Measurements from ENCODE around the gene AMN1.

DNA sequence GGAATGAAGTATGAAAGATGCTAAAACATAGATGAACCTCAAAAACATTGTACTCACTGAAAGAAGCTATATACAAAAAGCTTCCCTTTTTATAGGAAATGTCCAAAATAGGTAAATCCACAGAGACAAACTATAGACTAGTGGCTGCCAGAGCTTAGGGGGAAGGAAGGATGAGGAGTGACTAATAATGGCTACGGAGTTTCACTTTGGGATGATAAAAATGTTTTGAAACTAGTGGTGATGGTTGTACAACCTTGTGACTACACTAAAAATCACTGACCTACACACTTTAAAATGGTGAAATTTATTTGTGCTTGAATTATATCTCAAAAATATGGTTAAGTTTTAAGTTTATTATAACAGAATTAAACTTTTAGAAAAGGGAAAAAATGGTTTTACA is 37.1 kb upstream of the AMN1 start:
- TF ChIP-seq, protein P1, sequence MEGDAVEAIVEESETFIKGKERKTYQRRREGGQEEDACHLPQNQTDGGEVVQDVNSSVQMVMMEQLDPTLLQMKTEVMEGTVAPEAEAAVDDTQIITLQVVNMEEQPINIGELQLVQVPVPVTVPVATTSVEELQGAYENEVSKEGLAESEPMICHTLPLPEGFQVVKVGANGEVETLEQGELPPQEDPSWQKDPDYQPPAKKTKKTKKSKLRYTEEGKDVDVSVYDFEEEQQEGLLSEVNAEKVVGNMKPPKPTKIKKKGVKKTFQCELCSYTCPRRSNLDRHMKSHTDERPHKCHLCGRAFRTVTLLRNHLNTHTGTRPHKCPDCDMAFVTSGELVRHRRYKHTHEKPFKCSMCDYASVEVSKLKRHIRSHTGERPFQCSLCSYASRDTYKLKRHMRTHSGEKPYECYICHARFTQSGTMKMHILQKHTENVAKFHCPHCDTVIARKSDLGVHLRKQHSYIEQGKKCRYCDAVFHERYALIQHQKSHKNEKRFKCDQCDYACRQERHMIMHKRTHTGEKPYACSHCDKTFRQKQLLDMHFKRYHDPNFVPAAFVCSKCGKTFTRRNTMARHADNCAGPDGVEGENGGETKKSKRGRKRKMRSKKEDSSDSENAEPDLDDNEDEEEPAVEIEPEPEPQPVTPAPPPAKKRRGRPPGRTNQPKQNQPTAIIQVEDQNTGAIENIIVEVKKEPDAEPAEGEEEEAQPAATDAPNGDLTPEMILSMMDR (IDR thresholded peaks at IDR 0.05) = no peak
- no peak for TF ChIP-seq EP300 (IDR thresholded peaks at IDR 0.05)

All from tibial nerve (tissue), 4 donors.